ENCODE data around the gene COLEC11.

DNA sequence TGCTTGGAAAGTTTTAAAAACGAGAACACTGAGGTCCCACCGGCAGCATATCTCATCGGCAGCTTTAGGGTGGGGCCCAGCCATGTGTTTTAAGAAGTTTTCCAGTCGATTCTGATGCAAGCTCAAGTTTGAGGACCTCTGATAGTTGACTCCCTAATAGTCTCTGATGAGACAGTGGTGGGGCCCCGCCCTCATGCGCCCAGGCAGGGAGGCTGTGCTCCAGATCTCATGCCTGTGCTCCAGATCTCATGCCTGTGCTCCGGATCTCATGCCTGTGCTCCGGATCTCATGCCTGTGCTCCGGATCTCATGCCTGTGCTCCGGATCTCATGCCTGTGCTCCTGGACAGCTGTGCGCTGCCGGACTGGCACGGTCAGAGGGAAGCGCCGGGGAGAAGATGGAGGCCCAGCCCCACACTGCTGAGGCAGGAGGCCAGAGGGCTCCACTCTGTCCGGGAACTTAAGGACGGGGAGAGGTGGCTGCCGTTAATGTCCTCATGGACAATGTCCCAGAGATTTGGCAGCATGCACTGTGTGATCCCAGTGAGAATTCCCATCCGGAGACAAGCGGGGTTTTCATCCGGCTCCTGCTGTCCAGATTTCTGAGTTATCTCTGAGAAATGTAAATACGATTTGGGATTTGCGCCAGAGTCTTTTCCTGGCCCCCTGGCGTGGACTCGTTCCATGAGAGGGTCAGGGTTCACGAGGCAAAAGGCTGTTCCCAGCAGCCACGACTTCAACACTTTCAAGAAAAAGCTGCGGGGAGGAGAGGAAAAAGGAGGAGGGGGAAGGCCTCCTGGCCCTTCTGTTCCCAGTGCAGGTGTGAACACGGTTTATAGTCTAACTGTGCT lies 9.4 kb upstream of the COLEC11 start:
- no peak for TF ChIP-seq POLR2A (IDR thresholded peaks at IDR 0.05; ENCODE audit: low read depth, low read length)
- no peak for TF ChIP-seq POLR2AphosphoS5 (IDR thresholded peaks at IDR 0.05; ENCODE audit: low read depth, low read length)

All from GM12892 (cell line).